Measurements from ENCODE around the gene ADCY4.

DNA sequence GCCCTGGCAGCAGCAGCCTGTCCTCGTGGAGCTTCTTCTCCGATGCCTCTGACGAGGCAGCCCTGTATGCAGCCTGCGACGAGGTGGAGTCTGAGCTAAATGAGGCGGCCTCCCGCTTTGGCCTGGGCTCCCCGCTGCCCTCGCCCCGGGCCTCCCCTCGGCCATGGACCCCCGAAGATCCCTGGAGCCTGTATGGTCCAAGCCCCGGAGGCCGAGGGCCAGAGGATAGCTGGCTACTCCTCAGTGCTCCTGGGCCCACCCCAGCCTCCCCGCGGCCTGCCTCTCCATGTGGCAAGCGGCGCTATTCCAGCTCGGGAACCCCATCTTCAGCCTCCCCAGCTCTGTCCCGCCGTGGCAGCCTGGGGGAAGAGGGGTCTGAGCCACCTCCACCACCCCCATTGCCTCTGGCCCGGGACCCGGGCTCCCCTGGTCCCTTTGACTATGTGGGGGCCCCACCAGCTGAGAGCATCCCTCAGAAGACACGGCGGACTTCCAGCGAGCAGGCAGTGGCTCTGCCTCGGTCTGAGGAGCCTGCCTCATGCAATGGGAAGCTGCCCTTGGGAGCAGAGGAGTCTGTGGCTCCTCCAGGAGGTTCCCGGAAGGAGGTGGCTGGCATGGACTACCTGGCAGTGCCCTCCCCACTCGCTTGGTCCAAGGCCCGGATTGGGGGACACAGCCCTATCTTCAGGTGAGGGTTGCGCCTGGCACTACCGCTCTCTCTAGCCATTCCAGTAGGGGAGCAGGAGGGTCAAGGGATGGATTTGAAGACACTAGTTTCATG is 35.2 kb upstream of the ADCY4 start:
- TF ChIP-seq, protein P1, sequence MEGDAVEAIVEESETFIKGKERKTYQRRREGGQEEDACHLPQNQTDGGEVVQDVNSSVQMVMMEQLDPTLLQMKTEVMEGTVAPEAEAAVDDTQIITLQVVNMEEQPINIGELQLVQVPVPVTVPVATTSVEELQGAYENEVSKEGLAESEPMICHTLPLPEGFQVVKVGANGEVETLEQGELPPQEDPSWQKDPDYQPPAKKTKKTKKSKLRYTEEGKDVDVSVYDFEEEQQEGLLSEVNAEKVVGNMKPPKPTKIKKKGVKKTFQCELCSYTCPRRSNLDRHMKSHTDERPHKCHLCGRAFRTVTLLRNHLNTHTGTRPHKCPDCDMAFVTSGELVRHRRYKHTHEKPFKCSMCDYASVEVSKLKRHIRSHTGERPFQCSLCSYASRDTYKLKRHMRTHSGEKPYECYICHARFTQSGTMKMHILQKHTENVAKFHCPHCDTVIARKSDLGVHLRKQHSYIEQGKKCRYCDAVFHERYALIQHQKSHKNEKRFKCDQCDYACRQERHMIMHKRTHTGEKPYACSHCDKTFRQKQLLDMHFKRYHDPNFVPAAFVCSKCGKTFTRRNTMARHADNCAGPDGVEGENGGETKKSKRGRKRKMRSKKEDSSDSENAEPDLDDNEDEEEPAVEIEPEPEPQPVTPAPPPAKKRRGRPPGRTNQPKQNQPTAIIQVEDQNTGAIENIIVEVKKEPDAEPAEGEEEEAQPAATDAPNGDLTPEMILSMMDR (IDR thresholded peaks at IDR 0.05), result no peak
- no peak for TF ChIP-seq POLR2A (IDR thresholded peaks at IDR 0.05)

All from ovary (tissue), 3 donors.